AG04450 (cell line): ENCODE data around the gene TANC2. TPM values are rescaled to one million over a fixed set of nuclear protein-coding genes. Genes with fewer than 3 reads are reported as not detected.

ENCODE experiments used
- CTCF ChIA-PET: fragments of 300-600, 350-600 bp; formaldehyde crosslinking; extraction: SDS; loops from one replicate; lab custom pipeline; 2022; ENCODE audit warnings: antibody characterized with exemption, inconsistent platforms; lab: Charles Lee
- POLR2A ChIA-PET: fragments of 350-600 bp; formaldehyde crosslinking; extraction: SDS; loops from one replicate; lab custom pipeline; 2021; ENCODE audit warnings: antibody characterized with exemption, inconsistent platforms; lab: Yijun Ruan, JAX
- DNase-seq: peaks from one replicate; pipeline ENCODE4 v3.0.0-alpha.2; 2011; ENCODE audit warnings: low read depth, low spot score
- H3K27ac ChIP-seq: one replicate; pipeline ENCODE4 v1.5.1; 2012; ENCODE audit warnings: low read depth, low read length, control low read depth
- H3K27me3 ChIP-seq: one replicate; pipeline ENCODE4 v1.6.0; 2012; ENCODE audit warnings: low read length; ENCODE audit not compliant: control insufficient read depth, insufficient read depth
- H3K4me3 ChIP-seq: 2 replicates; pipeline ENCODE4 v1.5.1; 2011; ENCODE audit warnings: mild to moderate bottlenecking, low read depth, low read length, control low read depth
- H3K9me3 ChIP-seq: 2 replicates; pipeline ENCODE4 v1.5.1; 2012; ENCODE audit warnings: low read length; ENCODE audit not compliant: control insufficient read depth, insufficient read depth
- CTCF ChIP-seq: IDR thresholded peaks from 2 replicates; pipeline ENCODE4 v1.5.1; 2011; ENCODE audit warnings: low read depth, low read length, control low read depth, inconsistent platforms
- polyA plus RNA-seq: library from polyadenylated mRNA; depleted of rRNA; stranded (reverse); fragments of >200 nt; gene quantifications from 2 replicates; pipeline ENCODE4 v1.2.3, GENCODE V29; 2011; rRNA removed
- small RNA-seq: library from RNA; depleted of rRNA; stranded (forward); fragments of <200 nt; gene quantifications from one replicate; pipeline ENCODE3, GENCODE V24; 2012; ENCODE audit warnings: low read depth; ENCODE audit not compliant: insufficient read length

Gene TANC2
- polyA plus RNA-seq, 1 experiment: 21.1 TPM

- H3K9me3 ChIP-seq: no peaks in the 10 kb centered on the region
- H3K27me3 ChIP-seq: no peaks in the 10 kb centered on the region
- ChIA-PET CTCF (no interaction called here), POLR2A (interaction anchor here (0.6 kb wide), 2 partner anchors 15 to 217 kb away, joined by 3 to 5 read pairs; no protein-coding TSS in a partner anchor)
- H3K27ac ChIP-seq: no peak overlapping the region
- no peak overlapping the region for H3K4me3 ChIP-seq
- DNase-seq: no peak
- no peak for TF ChIP-seq CTCF
Observed at GRCh38 chr17:63002625-63003024, 36.6 kb downstream of the TANC2 start.

DNA sequence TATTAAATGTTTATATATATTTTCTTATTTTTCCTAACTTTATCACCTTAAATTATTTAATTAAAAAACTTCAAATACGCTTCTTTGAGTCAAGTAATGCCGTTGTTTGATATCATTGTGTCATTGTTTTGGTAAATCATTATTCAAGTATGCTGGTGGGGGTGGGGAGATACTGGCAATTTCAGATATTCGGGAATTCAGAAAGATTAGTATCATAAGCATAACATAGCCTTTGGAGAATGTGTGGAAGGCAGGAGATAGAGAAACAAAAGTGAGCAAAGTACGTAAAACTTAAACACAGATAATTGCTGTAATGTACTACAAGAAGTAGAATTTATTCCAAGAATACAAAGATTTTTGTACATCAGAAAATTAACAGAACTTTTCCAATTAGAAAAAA is 49.8 kb downstream of the TANC2 start:
- no peaks in the 10 kb centered on the region; the same call in 1 of the 2 replicates for H3K9me3 ChIP-seq
- CTCF ChIA-PET: interaction anchor here (0.8 kb wide), 1 partner anchor 391 kb away, joined by 3 read pairs; no protein-coding TSS in a partner anchor
- POLR2A ChIA-PET: no interaction called here
- no peak for TF ChIP-seq CTCF
- H3K27me3 ChIP-seq: no peaks in the 10 kb centered on the region
- H3K27ac ChIP-seq: no peak overlapping the region
- no peak overlapping the region for H3K4me3 ChIP-seq
- no peak for DNase-seq

Small RNA genes lying within 50 kb of the gene (small RNA-seq; reads per million reads assigned to genes)
- not detected for gene MIR633

Other genes starting within 250 kb of the TANC2 start
- 0.14 and 0.25 TPM in 2 replicates for gene MARCHF10, start 157.9 kb upstream of the TANC2 start, polyA plus RNA-seq